Stimulated activated naive B cell treated with anti-CD40 and anti-IgM and Interleukin-4, amounts not matched to agents 10 μg/mL and 1 μg/mL and 100 μg/mL, for 72 hours (primary cell): Measurements from ENCODE around the gene CMBL.
A peak's percentile ranks its signal among the peaks of the same experiment; 100 is the strongest.
"Not testable (repeated sequence)": the region's sequence is repeated elsewhere in the genome, so short reads cannot be mapped to it uniquely, and the experiment has no call there.

Source experiments
- ATAC-seq, 2 donors: fragments of 150-1000 bp; cut with Tn5 transposase; replicated peaks; 2 replicates each; pipeline ENCODE4 v1.10.0; 2021; ENCODE audit warnings: moderate library complexity in 1 of 2
- DNase-seq: peaks from one replicate; pipeline ENCODE4 v3.0.0; 2021
- H3K27ac Mint-ChIP-seq: one replicate; pipeline ENCODE4 v1.8.0; 2022; ENCODE audit warnings: mild to moderate bottlenecking, mixed read lengths
- H3K27me3 Mint-ChIP-seq, 2 donors: one replicate each; pipeline ENCODE4 v1.8.0; 2022; ENCODE audit warnings: mixed read lengths in 2 of 2
- H3K36me3 Mint-ChIP-seq, 2 donors: one replicate each; pipeline ENCODE4 v1.8.0; 2022; ENCODE audit warnings: mixed read lengths in 2 of 2, mild to moderate bottlenecking in 1 of 2
- H3K4me1 Mint-ChIP-seq, 2 donors: one replicate each; pipeline ENCODE4 v1.8.0; 2022; ENCODE audit warnings: mixed read lengths in 2 of 2, mild to moderate bottlenecking in 1 of 2
- H3K4me3 Mint-ChIP-seq, 2 donors: one replicate each; pipeline ENCODE4 v1.8.0; 2022; ENCODE audit warnings: mild to moderate bottlenecking in 2 of 2, mixed read lengths in 2 of 2, moderate library complexity in 1 of 2
- H3K9me3 Mint-ChIP-seq, 2 donors: one replicate each; pipeline ENCODE4 v1.8.0; 2022; ENCODE audit warnings: mixed read lengths in 2 of 2, mild to moderate bottlenecking in 1 of 2

The CMBL gene

DNA sequence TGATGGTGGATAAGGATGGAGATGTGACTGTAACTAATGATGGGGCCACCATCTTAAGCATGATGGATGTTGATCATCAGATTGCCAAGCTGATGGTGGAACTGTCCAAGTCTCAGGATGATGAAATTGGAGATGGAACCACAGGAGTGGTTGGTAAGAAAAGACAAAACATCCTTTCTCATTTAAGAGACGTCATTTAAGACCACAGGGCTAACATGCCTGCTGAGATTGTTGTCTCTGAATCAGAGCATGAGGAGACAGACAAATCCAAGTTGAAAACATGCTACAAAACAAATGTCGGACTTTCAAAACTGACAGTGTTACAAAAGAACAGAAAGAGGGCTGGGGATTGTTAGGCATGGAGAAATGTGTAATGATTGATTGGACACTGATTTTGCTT lies 53.0 kb downstream of the CMBL start:
- Mint-ChIP-seq H3K9me3 (no peaks in the 10 kb centered on the region), H3K27me3 (no peaks in the 10 kb centered on the region), H3K4me3 (no peak overlapping the region), H3K27ac (no peak overlapping the region), H3K4me1 (peaks cover 14 to 20% of the 10 kb centered on the region in 2 donors), H3K36me3 (peaks cover 32 to 48% of the 10 kb centered on the region in 2 donors)
- DNase-seq (no peak), ATAC-seq (no peak)

DNA sequence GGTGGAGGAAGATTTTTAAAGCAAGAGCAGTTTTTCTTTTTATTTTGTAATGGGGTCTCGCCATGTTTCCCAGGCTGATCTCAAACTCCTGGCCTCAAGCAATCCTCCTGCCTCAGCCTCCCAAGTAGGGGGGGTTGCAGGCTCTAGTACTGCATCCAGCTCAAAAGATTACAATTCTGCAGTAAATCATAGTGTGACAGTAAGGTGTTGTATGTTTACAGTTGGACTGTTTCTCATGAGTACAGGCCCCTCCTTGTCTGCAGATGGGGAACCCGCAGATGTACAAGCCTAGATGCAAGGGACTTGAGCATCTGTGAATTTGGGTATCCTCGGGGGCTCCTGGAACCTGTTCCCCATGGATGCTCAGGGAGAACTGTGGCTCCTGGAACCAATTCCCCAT lies 54.3 kb downstream of the CMBL start:
- H3K4me1 Mint-ChIP-seq = peaks cover 18 to 27% of the 10 kb centered on the region in 2 donors
- ATAC-seq = no peak
- H3K36me3 Mint-ChIP-seq = peaks cover 28 to 40% of the 10 kb centered on the region in 2 donors
- no peaks in the 10 kb centered on the region for H3K27me3 Mint-ChIP-seq
- H3K27ac Mint-ChIP-seq = no peak overlapping the region
- no peaks in the 10 kb centered on the region for H3K9me3 Mint-ChIP-seq
- DNase-seq = no peak
- H3K4me3 Mint-ChIP-seq = no peak overlapping the region

DNA sequence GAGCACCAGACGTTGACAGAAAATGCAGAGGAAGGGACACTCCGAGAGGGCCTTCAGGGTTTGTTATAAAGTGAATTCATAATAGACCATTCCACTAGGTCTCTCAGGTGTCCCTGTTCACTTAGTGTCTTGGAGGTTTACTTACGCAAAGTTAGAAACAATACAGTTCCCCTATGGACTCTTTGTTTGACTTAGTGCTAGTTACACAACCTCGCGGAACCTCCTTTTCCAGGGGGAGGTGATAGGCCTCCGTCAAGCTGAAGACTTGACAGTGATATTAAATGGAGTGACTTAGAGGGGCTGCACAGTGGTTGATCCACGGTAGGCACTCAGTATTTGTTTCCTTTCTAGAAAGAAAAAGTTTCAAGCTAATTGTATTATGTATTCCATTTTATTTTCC lies 56.3 kb downstream of the CMBL start:
- Mint-ChIP-seq H3K4me1 (peaks cover 24 to 33% of the 10 kb centered on the region in 2 donors), H3K4me3 (peak overlapping the region; percentile 93 to 95), H3K36me3 (peaks cover 20 to 36% of the 10 kb centered on the region in 2 donors), H3K27me3 (no peaks in the 10 kb centered on the region), H3K9me3 (no peaks in the 10 kb centered on the region), H3K27ac (peak overlapping the region; percentile 100)
- ATAC-seq = no peak
- DNase-seq = no peak

DNA sequence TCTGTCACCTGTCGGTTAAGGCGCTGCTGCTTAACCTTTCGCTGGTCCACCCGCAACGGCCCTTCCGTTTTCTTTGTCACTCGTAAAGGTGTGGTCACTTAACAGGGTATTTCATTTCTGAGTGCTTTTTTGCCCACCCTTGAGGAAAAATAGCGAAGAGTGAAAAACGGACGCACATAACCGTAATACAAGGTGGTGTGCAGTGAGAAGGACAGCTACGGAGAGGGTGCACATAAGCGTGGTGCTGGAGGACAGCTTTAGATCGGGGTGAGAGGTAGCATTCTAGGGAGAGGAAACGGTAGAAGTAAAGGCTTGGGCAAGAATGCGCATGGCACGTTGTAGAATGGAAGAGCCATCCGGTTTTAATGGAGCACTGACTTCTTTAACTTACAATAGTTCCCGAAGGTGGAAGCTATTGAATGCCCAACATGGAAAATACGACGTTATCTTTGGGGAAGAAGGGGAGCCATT lies 56.9 kb downstream of the CMBL start:
- DNase-seq (peak; percentile 15), ATAC-seq (peak; percentile 29 to 33)
- Mint-ChIP-seq H3K36me3 (peaks cover 15 to 30% of the 10 kb centered on the region in 2 donors), H3K27me3 (no peaks in the 10 kb centered on the region), H3K4me3 (peak overlapping the region; percentile 93 to 95), H3K27ac (peak overlapping the region; percentile 100), H3K9me3 (no peaks in the 10 kb centered on the region), H3K4me1 (peaks cover 24 to 33% of the 10 kb centered on the region in 2 donors)

DNA sequence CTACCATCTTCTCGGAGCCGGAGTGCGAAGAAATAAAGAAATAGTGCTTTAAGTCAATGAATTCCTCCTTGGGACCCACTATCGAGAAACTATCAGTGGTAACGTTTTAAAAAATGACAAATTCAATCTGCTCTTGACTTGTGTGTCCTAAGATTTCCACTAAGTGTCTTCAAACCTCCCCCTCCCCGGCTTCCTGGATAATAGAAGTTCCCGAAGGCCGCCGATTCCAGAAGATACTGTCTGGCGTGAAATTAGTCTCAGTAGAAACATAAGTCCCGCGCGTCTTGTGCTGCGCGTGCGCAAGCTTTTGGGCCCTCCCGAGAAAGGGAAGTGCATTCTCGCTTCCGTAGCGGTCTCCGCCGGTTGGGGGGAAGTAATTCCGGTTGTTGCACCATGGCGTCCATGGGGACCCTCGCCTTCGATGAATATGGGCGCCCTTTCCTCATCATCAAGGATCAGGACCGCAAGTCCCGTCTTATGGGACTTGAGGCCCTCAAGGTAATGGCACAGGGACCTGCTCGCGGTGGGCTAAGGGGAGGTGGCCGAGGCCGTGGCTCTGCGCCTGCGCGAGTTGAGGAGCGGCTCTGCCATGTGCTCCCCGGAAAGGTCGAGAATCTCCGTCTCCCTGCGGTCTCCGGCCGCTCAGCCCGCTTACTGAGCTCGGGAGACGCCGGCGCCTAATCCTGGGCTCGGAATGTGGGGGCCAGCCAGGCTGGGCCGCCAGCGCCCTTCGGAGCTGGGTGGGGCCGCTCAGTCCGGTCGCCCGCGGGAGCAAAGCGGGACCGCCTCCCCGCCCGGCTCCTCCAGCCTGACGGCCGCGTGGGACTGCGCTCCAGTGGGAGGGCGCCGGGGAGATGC lies 57.5 kb downstream of the CMBL start, which contains the start of gene CCT5:
Gene CCT5 (plus strand): TSS at position 333 of the 858 bp plus-strand sequence. CDS start 61 bp downstream, at position 394.
- Mint-ChIP-seq H3K36me3 (peaks cover 12 to 27% of the 10 kb centered on the region in 2 donors), H3K4me3 (peak within 1 kb of the TSS; percentile 93 to 95), H3K27me3 (no peaks in the 10 kb centered on the region), H3K27ac (peak within 1 kb of the TSS; percentile 100), H3K4me1 (peaks cover 24 to 33% of the 10 kb centered on the region in 2 donors), H3K9me3 (no peaks in the 10 kb centered on the region)
- ATAC-seq (peak; percentile 83 to 85), DNase-seq (peak; percentile 93)

DNA sequence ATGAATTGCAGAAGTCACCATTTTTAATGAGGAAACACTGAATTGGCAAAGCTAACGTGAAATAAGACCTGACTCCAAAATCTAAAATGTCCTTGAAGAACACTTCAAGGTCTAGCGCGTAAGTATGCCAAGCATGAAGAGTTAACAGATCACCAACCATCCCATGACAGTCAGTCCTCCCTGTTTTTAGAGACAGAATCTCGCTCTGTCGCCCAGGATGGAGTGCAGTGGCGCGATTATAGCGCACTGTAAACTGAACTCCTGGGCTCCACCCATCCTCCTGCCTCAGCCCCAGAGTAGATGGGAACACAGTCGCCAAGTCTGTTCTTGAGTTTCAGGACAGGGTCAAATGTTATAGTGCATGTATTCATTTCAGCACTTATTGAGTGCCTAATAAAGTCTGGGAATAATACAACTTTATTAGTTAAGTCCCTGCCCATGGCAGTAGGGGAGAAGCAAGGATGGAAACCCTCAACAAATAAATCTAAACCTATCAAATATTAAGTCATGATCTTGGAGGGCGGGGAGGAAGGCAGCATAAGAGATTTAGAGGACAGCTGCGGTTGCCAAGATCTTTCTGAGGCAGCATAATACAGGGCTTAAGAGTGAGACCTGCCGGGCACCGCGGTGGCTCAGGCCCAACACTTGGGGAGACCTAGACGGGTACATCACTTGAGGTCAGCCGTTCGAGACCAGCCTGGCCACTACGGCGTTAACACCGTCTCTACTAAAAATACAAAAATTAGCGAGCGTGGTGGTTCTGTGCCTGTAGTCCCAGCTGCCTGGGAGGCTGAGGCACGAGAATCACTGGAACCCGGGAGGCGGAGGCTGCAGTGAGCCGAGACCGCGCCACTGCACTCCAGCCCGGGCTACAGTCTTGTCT lies 59.1 kb downstream of the CMBL start:
- Mint-ChIP-seq H3K4me3 (peak overlapping the region; percentile 93 to 95), H3K27ac (peak overlapping the region; percentile 100), H3K4me1 (peaks cover 22 to 33% of the 10 kb centered on the region in 2 donors), H3K36me3 (peaks cover 8 to 23% of the 10 kb centered on the region in 2 donors), H3K27me3 (no peaks in the 10 kb centered on the region), H3K9me3 (no peaks in the 10 kb centered on the region)
- DNase-seq (peak; percentile 1), ATAC-seq (peak in 1 of 2 donors; percentile 0)

DNA sequence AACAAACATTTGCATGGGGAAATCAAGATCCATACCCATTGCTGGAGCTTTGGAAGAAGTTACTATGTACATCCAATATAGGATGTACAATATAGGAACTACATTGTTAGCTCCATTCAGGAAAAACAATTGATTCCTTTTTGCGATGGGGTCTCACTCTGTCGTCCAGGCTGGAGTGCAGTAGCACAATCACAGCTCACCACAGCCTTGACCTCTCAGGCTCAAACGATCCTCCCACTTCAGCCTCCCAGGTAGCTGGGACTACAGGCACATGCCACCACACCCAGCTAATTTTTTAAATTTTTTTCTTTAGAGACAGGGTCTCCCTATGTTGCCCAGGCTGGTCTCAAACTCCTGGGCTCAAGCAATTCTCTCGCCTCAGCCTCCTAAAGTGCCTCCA lies 60.5 kb downstream of the CMBL start:
- not testable (repeated sequence) for DNase-seq, ATAC-seq, H3K9me3 Mint-ChIP-seq, H3K4me3 Mint-ChIP-seq, H3K27ac Mint-ChIP-seq, H3K27me3 Mint-ChIP-seq
- peaks cover 22 to 29% of the 10 kb centered on the region in 2 donors for H3K4me1 Mint-ChIP-seq
- peaks cover 8 to 27% of the 10 kb centered on the region in 2 donors for H3K36me3 Mint-ChIP-seq

DNA sequence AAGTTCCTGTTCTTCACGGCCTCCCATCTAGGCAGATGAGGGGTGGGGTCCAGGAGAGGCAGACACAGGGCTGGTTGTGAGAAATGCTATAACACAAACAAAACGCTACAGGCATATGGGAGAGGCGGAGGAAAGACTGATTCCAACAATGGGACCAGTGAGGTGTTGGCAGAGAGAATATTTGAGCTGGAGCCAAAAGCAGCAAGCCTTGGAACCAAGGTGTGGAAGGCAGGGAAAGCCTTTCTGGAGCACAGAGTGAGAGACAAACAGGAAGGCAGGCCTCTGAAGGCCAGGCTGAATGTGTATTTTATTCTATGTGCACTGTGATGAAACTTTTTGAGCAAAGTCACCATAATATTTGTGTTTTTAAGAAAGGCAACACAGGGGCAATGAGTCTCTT lies 60.9 kb downstream of the CMBL start:
- Mint-ChIP-seq H3K27me3 (no peaks in the 10 kb centered on the region), H3K36me3 (peaks cover 6 to 26% of the 10 kb centered on the region in 2 donors), H3K4me1 (peaks cover 18 to 24% of the 10 kb centered on the region in 2 donors), H3K9me3 (no peaks in the 10 kb centered on the region), H3K4me3 (no peak overlapping the region), H3K27ac (no peak overlapping the region)
- ATAC-seq (no peak), DNase-seq (no peak)

DNA sequence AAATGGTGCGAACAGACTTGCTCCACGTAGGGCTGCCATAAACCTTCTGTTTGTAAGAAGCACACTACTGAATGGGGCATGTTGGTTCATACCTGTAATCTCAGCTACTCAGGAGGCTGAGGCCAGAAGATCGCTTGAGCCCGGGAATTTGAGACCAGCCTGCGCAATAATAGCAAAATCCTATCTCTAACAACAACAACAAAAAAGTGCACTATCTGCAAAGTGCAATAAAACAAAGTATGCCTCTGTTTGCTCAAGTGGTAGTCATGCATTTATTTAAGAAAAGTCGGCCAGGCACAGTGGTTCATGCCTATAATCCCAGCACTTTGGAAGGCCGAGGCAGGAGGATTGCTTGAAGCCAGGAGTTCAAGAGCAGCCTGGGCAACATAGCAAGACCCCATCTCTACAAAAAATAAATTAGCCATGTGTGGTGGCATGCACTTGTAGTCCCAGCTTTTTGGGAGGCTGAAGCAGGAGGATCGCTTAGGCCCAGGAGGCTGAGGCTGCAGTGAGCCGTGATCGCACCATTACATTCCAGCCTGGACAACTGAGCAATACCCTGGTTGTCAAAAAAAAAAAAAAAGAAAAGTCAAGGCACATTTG lies 63.3 kb downstream of the CMBL start:
- no peaks in the 10 kb centered on the region for H3K27me3 Mint-ChIP-seq
- H3K4me1 Mint-ChIP-seq = peaks cover 11 to 12% of the 10 kb centered on the region in 2 donors
- no peak overlapping the region for H3K4me3 Mint-ChIP-seq
- DNase-seq = no peak
- H3K9me3 Mint-ChIP-seq = no peaks in the 10 kb centered on the region
- peaks cover 0 to 17% of the 10 kb centered on the region in 2 donors for H3K36me3 Mint-ChIP-seq
- H3K27ac Mint-ChIP-seq = no peak overlapping the region
- no peak for ATAC-seq

DNA sequence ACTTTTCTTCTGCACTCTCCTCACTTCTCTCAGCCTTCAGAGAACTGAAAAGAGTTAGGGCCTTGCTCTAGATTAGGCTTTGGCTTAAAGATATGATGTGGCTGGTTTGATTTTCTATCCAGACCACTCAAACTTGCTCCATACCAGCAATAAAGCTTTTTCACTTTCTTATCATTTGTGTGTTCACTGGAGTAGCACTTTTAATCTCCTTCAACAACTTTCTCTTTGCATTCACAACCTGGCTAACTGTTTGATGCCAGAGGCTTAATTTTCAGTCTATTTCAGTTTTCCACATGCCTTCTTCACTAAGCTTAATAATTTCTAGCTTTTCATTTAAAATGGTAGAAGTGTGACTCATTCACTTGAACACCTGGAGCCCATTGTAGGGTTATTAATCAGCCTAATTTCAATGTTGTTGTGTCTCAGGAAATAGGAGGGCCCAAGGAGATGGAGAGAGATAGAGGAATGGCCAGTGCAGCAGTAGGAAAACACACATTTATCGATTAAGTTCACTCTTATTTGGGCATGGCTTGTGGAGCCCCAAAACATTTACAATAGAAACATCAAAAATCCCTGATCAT lies 64.0 kb downstream of the CMBL start:
- no peak overlapping the region for H3K27ac Mint-ChIP-seq
- no peak for DNase-seq
- no peak overlapping the region for H3K4me3 Mint-ChIP-seq
- H3K9me3 Mint-ChIP-seq = no peaks in the 10 kb centered on the region
- no peaks in the 10 kb centered on the region for H3K27me3 Mint-ChIP-seq
- no peak for ATAC-seq
- peaks cover 9 to 10% of the 10 kb centered on the region in 2 donors for H3K4me1 Mint-ChIP-seq
- peaks cover 0 to 19% of the 10 kb centered on the region in 2 donors for H3K36me3 Mint-ChIP-seq

DNA sequence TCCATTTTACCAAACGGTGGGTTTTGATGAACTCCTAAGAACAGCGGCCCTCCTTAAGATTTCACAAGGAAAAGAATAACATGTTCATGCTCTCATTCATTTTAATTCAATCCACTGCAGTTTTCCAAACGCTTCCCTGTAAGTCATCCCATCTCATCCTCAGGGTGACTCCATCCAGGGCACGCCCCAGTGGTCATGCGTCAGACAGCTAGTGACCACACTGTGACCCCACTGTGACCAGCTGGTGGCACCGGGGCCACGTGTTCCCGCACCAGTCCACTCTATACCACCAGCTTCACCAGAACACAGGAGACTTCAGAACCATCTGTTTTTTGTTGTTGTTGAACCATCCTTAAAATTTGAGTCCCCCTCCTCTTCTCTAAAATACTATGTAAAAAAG lies 72.4 kb downstream of the CMBL start:
- Mint-ChIP-seq H3K36me3 (peaks cover 27 to 57% of the 10 kb centered on the region in 2 donors), H3K4me1 (peaks cover 0 to 1% of the 10 kb centered on the region in 2 donors), H3K9me3 (no peaks in the 10 kb centered on the region), H3K27me3 (no peaks in the 10 kb centered on the region), H3K27ac (no peak overlapping the region), H3K4me3 (no peak overlapping the region)
- no peak for ATAC-seq
- DNase-seq = no peak

DNA sequence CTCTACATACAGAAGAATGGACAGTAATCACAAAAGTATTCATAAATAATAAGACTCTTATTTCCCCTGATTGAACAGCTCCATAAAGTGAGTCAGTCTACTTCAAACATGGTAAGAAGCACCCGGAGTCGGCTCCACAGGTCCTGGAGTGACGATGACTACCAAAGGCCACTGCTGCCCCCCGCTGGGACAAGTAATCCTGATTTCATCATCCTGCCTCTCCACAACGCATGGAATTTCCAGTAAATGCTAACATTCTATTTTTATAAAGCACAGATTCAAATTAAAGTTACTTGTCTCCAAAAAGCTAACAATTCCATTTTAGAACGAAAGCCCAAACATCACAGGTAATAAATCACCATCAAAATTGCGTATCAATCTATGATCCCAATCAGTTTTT lies 74.2 kb downstream of the CMBL start:
- peaks cover 0 to 1% of the 10 kb centered on the region in 2 donors for H3K4me1 Mint-ChIP-seq
- H3K4me3 Mint-ChIP-seq = no peak overlapping the region
- no peaks in the 10 kb centered on the region for H3K27me3 Mint-ChIP-seq
- peaks cover 32 to 63% of the 10 kb centered on the region in 2 donors for H3K36me3 Mint-ChIP-seq
- ATAC-seq = no peak
- no peaks in the 10 kb centered on the region for H3K9me3 Mint-ChIP-seq
- no peak overlapping the region for H3K27ac Mint-ChIP-seq
- DNase-seq = no peak

DNA sequence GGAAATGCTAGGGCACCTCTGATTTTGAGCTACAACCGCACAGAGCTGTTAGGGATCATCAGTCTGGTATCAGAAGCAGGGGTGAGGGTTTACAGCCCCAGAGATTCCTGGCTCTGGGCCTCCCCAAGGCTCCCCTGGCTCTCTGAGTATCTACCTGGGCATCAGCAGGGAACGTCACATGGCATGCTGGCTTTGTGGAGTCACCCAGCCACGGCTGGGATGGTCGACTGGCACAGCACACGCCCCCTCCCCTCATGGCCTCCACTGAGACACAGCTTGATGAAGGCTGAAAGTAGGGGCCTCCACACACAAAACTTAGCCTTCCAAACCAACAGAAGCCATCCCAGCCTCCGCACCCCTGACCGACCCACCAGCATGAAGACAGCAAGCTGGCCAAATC lies 74.7 kb downstream of the CMBL start:
- ATAC-seq (no peak), DNase-seq (no peak)
- Mint-ChIP-seq H3K27ac (no peak overlapping the region), H3K27me3 (no peaks in the 10 kb centered on the region), H3K4me1 (peaks cover 0 to 1% of the 10 kb centered on the region in 2 donors), H3K9me3 (no peaks in the 10 kb centered on the region), H3K4me3 (no peak overlapping the region), H3K36me3 (peaks cover 32 to 58% of the 10 kb centered on the region in 2 donors)
